ENCODE measurements around the gene TEAD4.

The TEAD4 gene

DNA sequence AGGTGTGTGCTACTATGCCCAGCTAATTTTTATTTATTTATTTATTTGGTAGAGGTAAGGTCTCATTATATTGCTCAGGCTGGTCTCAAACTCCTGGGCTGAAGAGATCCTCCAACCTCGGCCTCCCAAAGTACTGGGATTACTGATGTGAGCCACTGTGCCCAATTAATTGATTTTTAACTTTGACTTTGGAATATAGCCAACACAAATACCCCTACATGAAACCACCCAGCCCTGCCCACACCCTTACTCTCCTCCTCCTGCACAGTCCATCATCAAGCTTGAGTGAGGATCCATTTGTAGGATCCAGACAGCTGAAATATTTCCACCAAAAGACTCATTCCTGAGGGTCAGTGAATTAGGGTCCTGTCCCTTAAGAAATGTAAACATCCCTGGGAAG lies 3.3 kb upstream of the TEAD4 start:
- H3K9me3 ChIP-seq (ENCODE audit: insufficient read depth, low read length, severe bottlenecking) = no peaks in the 10 kb centered on the region
- H3K27me3 ChIP-seq (ENCODE audit: insufficient read depth, low read length, poor library complexity) = peaks cover 13% of the 10 kb centered on the region
- DNase-seq (no peak), ATAC-seq (ENCODE audit: insufficient read depth, low read depth) (no peak)
- H3K79me2 ChIP-seq (ENCODE audit: insufficient read depth, low read length) = no peaks in the 10 kb centered on the region
- H2AFZ ChIP-seq (ENCODE audit: low read depth, low read length) = no peak overlapping the region
- no peaks in the 10 kb centered on the region for H3K4me1 ChIP-seq (ENCODE audit: insufficient read depth, low read length)
- H4K20me1 ChIP-seq (ENCODE audit: insufficient read depth, low read length) = no peaks in the 10 kb centered on the region
- TF ChIP-seq EZH2 (IDR thresholded peaks at IDR 0.05; ENCODE audit: borderline replicate concordance, low read depth, low read length, severe bottlenecking) = no peak
- no peak for TF ChIP-seq CTCF (IDR thresholded peaks at IDR 0.05; ENCODE audit: borderline replicate concordance, extremely low read depth, low read length, poor library complexity, severe bottlenecking)
- H3K27ac ChIP-seq (ENCODE audit: low read length) = no peak overlapping the region
- no peak overlapping the region for H3K4me2 ChIP-seq (ENCODE audit: insufficient read depth, low read length)
- no peaks in the 10 kb centered on the region for H3K36me3 ChIP-seq (ENCODE audit: insufficient read depth, low read length)
- no peak overlapping the region for H3K4me3 ChIP-seq (ENCODE audit: low read depth in 1 of 2, low read length in 2 of 2)
- no peak overlapping the region for H3K9ac ChIP-seq (ENCODE audit: low read depth, low read length)

- Histone ChIP-seq H3K27ac (ENCODE audit: low read length) (no peak overlapping the region), H3K4me3 (ENCODE audit: low read depth in 1 of 2, low read length in 2 of 2) (no peak overlapping the region), H3K9ac (ENCODE audit: low read depth, low read length) (no peak overlapping the region)
Measured at GRCh38 chr12:2957816-2958431, 1.3 kb upstream of the TEAD4 start.

DNA sequence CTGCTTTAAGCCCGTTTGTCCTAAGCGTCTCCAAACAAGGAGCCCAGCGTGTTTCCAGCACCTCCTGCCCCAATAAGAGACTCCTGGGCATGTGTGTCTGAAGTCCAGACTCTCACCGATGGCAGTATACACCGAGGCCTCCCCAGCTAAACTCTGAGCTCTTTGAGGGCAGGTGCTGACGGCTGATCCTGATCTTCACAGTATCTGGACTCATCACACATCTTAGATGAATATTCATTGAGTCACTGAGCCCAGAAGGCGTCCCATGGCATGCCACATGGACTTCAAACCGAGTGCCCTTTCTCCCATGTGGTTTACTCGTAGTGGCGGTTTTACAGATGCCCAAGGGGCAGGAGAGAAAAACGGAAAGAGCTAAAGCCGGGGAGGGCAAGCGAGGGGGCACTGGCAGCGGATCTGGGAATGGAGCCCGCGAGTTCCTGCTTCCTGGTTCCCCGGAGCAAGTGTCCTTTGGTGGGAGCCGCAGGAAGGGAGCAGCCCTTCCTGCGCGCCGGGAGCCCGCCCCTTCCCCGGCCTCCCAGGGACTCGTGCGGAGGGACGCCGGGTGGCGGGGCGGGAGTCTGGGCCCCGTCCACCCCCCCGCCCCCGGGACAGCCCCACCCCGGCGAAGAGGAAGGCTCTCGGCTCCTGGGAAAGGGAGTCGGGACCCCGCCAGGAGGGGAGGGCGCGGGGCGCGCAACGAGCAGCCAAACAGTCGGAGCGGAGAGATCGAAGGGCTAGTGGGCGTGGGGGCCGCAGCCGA lies 585 bp upstream of the TEAD4 start:
- ATAC-seq (ENCODE audit: insufficient read depth, low read depth) = no peak
- Histone ChIP-seq H3K4me3 (ENCODE audit: low read depth in 1 of 2, low read length in 2 of 2) (no peak overlapping the region), H3K4me2 (ENCODE audit: insufficient read depth, low read length) (no peak overlapping the region), H3K9me3 (ENCODE audit: insufficient read depth, low read length, severe bottlenecking) (no peaks in the 10 kb centered on the region), H3K79me2 (ENCODE audit: insufficient read depth, low read length) (no peaks in the 10 kb centered on the region), H3K36me3 (ENCODE audit: insufficient read depth, low read length) (no peaks in the 10 kb centered on the region), H3K9ac (ENCODE audit: low read depth, low read length) (no peak overlapping the region), H3K27ac (ENCODE audit: low read length) (no peak overlapping the region), H3K4me1 (ENCODE audit: insufficient read depth, low read length) (no peaks in the 10 kb centered on the region), H2AFZ (ENCODE audit: low read depth, low read length) (no peak overlapping the region), H4K20me1 (ENCODE audit: insufficient read depth, low read length) (no peaks in the 10 kb centered on the region), H3K27me3 (ENCODE audit: insufficient read depth, low read length, poor library complexity) (peaks cover 27% of the 10 kb centered on the region)
- DNase-seq = no peak
- TF ChIP-seq CTCF (IDR thresholded peaks at IDR 0.05; ENCODE audit: borderline replicate concordance, extremely low read depth, low read length, poor library complexity, severe bottlenecking) = no peak
- TF ChIP-seq EZH2 (IDR thresholded peaks at IDR 0.05; ENCODE audit: borderline replicate concordance, low read depth, low read length, severe bottlenecking) = no peak

More at GRCh38 chr12:2957816-2958431, 1.3 kb upstream of the TEAD4 start:
- Histone ChIP-seq H2AFZ (ENCODE audit: low read depth, low read length) (no peak overlapping the region), H3K36me3 (ENCODE audit: insufficient read depth, low read length) (no peaks in the 10 kb centered on the region), H3K9me3 (ENCODE audit: insufficient read depth, low read length, severe bottlenecking) (no peaks in the 10 kb centered on the region), H3K27me3 (ENCODE audit: insufficient read depth, low read length, poor library complexity) (peaks cover 20% of the 10 kb centered on the region), H4K20me1 (ENCODE audit: insufficient read depth, low read length) (no peaks in the 10 kb centered on the region), H3K4me2 (ENCODE audit: insufficient read depth, low read length) (no peak overlapping the region), H3K4me1 (ENCODE audit: insufficient read depth, low read length) (no peaks in the 10 kb centered on the region), H3K79me2 (ENCODE audit: insufficient read depth, low read length) (no peaks in the 10 kb centered on the region)
- DNase-seq = no peak
- TF ChIP-seq CTCF (IDR thresholded peaks at IDR 0.05; ENCODE audit: borderline replicate concordance, extremely low read depth, low read length, poor library complexity, severe bottlenecking) = no peak
- ATAC-seq (ENCODE audit: insufficient read depth, low read depth) = no peak
